GM18868 (cell line): ENCODE measurements around the gene ARHGEF40.
"Not testable (repeated sequence)": the region's sequence is repeated elsewhere in the genome, so short reads cannot be mapped to it uniquely, and the experiment has no call there.

Experiments used
- ATAC-seq: cut with Tn5 transposase; IDR thresholded peaks from one replicate; pipeline ENCODE4 v1.9.1; 2021; ENCODE audit warnings: mild to moderate bottlenecking, moderate library complexity; ENCODE audit not compliant: unreplicated experiment

The ARHGEF40 gene

GRCh38 chr14:21039585-21040369 is 30.3 kb upstream of the ARHGEF40 start:
- peak; percentile 54 for ATAC-seq

GRCh38 chr14:21040370-21040925 is 29.7 kb upstream of the ARHGEF40 start:
- no peak for ATAC-seq

GRCh38 chr14:21040941-21041340 is 29.2 kb upstream of the ARHGEF40 start:
- ATAC-seq, result not testable (repeated sequence)

- no peak for ATAC-seq
These were observed 28.2 kb upstream of the ARHGEF40 start, which contains the start of gene RNASE7 for GRCh38 chr14:21041676-21042433. TSS of gene RNASE7 (plus strand) at chr14:21042362. CDS start at chr14:21042993, 631 bp downstream.

GRCh38 chr14:21042918-21043317 is 27.2 kb upstream of the ARHGEF40 start:
- no peak for ATAC-seq

GRCh38 chr14:21043387-21043973 is 26.6 kb upstream of the ARHGEF40 start:
- ATAC-seq, result no peak

- no peak for ATAC-seq
These were observed 26.0 kb upstream of the ARHGEF40 start for GRCh38 chr14:21043974-21044618.

GRCh38 chr14:21047378-21047781 is 22.7 kb upstream of the ARHGEF40 start:
- no peak for ATAC-seq

GRCh38 chr14:21048638-21049037 is 21.5 kb upstream of the ARHGEF40 start:
- ATAC-seq, result no peak

- ATAC-seq, result no peak
These were observed 20.8 kb upstream of the ARHGEF40 start for GRCh38 chr14:21049271-21049673.

- no peak for ATAC-seq
These were observed 19.5 kb upstream of the ARHGEF40 start for GRCh38 chr14:21050597-21050996.

GRCh38 chr14:21053184-21054122 is 16.7 kb upstream of the ARHGEF40 start:
- ATAC-seq, result no peak

GRCh38 chr14:21054123-21054767 is 15.9 kb upstream of the ARHGEF40 start:
- ATAC-seq, result no peak

- ATAC-seq, result no peak
These were observed 15.3 kb upstream of the ARHGEF40 start for GRCh38 chr14:21054768-21055145.

GRCh38 chr14:21055432-21056117 is 14.5 kb upstream of the ARHGEF40 start:
- ATAC-seq, result no peak

GRCh38 chr14:21056520-21057163 is 13.5 kb upstream of the ARHGEF40 start:
- ATAC-seq, result no peak

- ATAC-seq, result no peak
These were observed 12.1 kb upstream of the ARHGEF40 start, which contains the start of gene RNASE8 for GRCh38 chr14:21057803-21058675. TSS of gene RNASE8 (plus strand) at chr14:21057822. CDS start at chr14:21057893, 71 bp downstream.
